LNCAP (cell line): ENCODE results near the gene ZDHHC17.

Experiments
- TF ChIP-seq, protein P1 (sequence below): fragments of 450-650 bp; IDR thresholded peaks from 2 replicates; pipeline ENCODE4 v1.5.1; 2017; ENCODE audit warnings: mild to moderate bottlenecking

ZDHHC17 gene

DNA sequence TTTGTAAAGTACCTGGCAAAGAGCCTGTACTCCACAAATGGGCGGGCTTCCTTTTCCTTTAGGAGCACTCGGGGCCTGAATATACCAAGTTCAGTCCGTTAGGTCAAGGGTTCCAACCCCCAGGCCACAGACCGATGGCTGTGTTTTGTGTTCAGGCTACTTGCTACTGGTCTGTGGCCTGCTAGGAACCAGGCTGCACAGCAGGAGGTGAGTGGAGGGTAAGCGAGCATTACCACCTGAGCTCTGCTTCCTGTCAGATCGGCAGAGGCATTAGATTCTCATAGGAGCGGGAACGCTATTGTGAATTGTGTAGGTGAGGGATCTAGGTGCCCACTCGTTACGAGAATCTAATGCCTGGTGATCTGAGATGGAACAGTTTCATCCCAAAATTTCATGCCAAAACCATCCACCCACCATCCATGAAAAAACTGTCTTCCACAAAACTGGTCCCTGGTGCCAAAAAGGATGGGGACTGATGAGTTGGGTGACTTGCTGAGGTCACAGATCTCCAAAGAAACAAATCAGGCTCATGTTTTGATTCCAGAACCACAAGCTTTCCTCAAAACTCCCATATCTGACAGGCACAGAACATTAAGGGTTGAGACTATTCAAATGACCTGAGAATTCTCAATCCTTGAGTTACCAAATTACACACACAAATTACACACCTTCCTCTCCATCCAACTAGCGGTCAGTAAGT is 110.7 kb downstream of the ZDHHC17 start:
- TF ChIP-seq, protein P1, sequence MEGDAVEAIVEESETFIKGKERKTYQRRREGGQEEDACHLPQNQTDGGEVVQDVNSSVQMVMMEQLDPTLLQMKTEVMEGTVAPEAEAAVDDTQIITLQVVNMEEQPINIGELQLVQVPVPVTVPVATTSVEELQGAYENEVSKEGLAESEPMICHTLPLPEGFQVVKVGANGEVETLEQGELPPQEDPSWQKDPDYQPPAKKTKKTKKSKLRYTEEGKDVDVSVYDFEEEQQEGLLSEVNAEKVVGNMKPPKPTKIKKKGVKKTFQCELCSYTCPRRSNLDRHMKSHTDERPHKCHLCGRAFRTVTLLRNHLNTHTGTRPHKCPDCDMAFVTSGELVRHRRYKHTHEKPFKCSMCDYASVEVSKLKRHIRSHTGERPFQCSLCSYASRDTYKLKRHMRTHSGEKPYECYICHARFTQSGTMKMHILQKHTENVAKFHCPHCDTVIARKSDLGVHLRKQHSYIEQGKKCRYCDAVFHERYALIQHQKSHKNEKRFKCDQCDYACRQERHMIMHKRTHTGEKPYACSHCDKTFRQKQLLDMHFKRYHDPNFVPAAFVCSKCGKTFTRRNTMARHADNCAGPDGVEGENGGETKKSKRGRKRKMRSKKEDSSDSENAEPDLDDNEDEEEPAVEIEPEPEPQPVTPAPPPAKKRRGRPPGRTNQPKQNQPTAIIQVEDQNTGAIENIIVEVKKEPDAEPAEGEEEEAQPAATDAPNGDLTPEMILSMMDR: no peak

DNA sequence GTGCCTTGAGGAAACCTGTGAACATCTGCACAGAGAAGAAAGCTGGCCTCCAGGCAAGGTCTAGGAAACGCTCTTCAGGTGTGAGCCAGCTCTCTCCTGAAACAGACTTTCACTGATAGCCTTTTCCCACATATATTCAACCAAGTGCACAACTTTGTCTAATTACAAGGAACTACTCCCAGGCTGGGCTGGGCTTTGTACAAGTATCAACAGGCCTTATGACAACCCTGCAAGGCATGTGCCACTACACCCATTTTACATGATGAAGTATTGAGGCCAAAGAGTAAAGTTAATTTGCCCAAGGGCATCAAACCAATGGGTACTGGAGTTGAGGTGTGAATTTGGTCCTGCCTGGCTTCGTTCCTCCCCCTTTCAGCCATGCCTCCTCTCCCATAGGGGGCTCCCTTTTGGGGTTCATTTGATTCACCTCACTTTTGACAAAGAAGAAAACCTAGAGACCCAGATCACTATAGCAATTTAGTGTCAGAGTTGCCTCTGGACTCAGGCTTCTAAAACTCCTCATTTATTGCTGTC is 112.8 kb downstream of the ZDHHC17 start:
- TF ChIP-seq, protein P1: no peak

DNA sequence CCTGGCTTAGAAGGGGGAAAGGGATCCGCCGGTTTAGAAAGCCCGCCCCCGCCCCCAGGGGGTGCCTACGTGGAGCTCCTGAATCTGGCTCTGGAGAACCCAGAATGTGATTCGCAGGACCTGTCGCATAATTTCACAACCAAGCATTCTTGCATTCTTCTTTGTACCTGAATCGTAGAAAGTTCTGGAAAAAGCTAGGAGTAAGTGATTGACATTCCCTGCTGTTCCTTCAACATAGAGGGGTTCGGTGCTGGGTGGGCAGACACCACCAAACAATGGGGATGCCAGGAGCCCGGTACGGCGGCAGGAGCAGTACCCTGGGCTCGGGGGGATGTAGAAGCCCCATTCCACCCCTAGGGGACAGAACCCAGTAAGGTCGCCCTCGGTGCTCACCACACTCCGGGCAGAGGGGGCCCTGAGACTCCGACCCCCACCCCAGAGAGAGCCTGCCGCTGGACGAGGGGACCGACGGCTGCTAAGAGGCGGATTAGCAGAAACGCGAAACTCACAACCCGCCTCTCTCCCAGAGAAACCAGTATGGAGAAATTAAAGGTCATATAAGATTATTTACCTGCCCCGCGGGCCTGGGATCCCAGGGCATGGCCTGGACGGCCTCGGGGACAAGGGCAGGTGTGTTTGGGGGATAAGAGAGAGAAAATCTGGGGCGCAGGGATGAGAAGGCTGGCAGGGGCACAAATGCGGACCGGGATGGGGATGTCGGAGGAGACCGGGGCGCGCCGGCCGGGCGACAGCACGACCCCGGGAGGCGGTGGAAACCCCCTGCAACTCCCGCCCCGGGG is 114.4 kb downstream of the ZDHHC17 start:
- TF ChIP-seq, protein P1: no peak

DNA sequence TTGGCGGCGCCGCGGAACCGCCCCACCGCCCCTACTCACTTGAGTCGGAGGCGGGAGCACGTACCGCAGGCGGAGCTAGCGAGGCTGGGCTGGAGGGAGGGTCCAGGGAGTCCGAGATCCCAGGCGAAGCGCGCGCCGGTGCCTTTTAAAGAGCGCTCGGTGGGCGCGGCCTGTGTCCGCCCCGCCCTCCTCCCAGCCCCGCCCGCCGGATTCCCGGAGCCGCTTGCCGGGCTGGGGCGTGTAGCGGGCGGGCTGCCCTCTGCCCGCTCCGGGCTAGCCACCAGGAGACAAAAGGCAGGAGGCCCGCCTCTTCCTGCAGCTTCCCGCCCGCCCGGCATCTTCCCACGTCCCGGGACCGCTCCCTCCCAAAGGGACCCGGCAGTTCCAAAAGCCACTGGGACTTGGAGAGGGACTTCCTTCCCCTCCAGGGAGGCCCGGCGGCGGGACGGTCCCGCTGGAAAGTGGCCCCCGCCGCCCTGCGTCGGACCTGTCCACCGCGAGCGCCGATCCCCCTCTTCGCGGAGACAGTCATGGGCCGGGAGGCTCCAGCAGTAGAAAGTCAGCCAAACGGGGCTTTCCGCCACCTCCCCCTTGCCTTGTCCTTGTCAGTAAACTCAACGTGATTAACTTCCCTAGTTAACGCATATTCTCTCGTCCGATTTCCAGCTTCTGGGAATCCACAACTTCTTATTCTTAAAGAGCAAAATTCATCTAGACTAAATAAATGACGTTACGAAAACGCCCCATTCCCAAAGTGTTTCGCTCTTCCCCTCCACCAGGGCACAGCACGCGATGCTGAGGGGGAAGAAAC is 115.2 kb downstream of the ZDHHC17 start, which contains the start of gene CSRP2:
Gene CSRP2 (minus strand): TSS at position 121 of the 811 bp plus-strand sequence. CDS start 12,759 bp downstream, outside the sequence.
- TF ChIP-seq, protein P1: no peak

DNA sequence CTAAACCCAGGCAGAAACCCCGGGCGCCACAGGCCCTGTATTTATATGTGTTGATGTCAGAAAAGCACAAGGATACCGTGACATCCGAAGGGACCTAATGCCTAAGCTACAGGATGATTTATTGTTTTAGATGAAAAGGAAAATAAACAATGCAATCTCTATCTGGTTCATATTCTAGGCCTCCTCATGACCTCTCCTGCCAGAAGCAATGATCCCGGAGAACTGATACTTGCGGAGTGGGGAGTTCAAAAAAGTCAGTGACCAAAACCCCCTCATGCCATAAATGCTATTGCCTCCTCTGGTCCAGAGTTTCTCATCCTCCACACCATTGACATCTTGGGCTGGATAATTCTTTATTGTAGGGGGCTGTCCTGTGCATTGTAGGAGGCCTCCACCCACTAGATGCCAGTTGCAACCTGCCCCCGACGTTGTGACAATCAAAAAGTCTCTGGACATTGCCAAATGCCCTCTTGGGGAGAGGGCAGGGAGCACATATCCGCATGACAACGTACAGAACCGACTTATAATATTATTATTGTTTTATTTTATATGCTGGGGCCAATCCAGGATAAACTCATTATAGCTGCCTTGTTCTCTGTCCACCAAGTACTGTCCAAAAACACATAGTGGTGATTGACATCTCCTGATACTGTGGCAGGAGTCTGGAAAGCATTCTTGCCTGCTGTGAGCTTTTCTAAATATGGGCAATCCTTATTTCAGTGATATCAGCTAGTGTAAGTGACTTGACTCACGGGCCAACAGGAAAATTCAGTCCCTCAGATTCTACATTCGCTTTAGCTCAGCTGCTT is 116.0 kb downstream of the ZDHHC17 start:
- TF ChIP-seq, protein P1: no peak

DNA sequence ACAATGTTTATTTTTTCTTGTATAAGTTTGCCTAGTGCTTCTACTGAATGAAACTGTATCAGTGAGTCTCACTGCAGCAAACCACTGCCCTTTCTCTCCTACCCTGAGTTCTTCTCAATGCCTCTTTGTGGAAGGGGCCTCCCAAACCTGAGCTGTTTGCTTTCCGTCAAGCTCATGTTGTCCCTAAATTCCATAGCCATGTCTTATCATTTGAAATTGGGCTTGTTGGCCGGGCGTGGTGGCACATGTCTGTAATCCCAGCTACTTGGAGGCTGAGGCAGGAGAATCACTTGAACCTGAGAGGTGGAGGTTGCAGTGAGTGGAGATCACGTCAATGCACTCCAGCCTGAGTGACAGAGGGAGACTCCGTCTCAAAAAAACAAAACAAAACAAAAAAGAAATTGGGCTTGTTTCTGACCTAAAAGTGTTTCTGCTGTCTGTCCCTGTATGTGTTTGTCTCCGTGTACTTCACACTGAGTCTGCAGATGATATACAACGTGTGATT is 116.7 kb downstream of the ZDHHC17 start:
- TF ChIP-seq, protein P1: no peak
